Measurements from ENCODE around the gene OTOG.

The OTOG gene

GRCh38 chr11:17672469-17672868 lies 125.4 kb downstream of the OTOG start:
- no peak for DNase-seq

- DNase-seq: no peak
Measured at GRCh38 chr11:17673951-17674350, 126.9 kb downstream of the OTOG start.

- DNase-seq: no peak
Measured at GRCh38 chr11:17682848-17683247, 135.8 kb downstream of the OTOG start.

GRCh38 chr11:17683377-17684161 lies 136.5 kb downstream of the OTOG start:
- peak; percentile 86 for DNase-seq

- no peak for DNase-seq
Measured at GRCh38 chr11:17684550-17684949, 137.5 kb downstream of the OTOG start.

- peak; percentile 80 for DNase-seq
Measured at GRCh38 chr11:17686231-17686980, 139.3 kb downstream of the OTOG start.

- DNase-seq: peak; percentile 19
Measured at GRCh38 chr11:17687946-17688670, 141.0 kb downstream of the OTOG start.

- DNase-seq: peak; percentile 7
Measured at GRCh38 chr11:17691550-17691949, 144.5 kb downstream of the OTOG start.

GRCh38 chr11:17691976-17692375 lies 144.9 kb downstream of the OTOG start:
- peak; percentile 30 for DNase-seq

GRCh38 chr11:17692931-17693330 lies 145.9 kb downstream of the OTOG start:
- peak; percentile 16 for DNase-seq

GRCh38 chr11:17693531-17693930 lies 146.5 kb downstream of the OTOG start:
- no peak for DNase-seq

GRCh38 chr11:17694494-17695110 lies 147.5 kb downstream of the OTOG start:
- DNase-seq: peak; percentile 31

- no peak for DNase-seq
Measured at GRCh38 chr11:17695454-17696441, 148.7 kb downstream of the OTOG start.

- DNase-seq: no peak
Measured at GRCh38 chr11:17696741-17697140, 149.7 kb downstream of the OTOG start.

Data from islet precursor cell (in vitro differentiated cells).